Vagina (tissue), 2 donors: ENCODE measurements around the gene ABCB7. TPM values are rescaled to one million over a fixed set of nuclear protein-coding genes. Genes with fewer than 3 reads are reported as not detected.
"Not testable (repeated sequence)": the region's sequence is repeated elsewhere in the genome, so short reads cannot be mapped to it uniquely, and the experiment has no call there.

Experiments used
- DNase-seq, 2 donors: peaks; one replicate each; pipeline ENCODE4 v3.0.0-alpha.2; 2017; ENCODE audit errors: extremely low spot score in 2 of 2
- H3K27ac ChIP-seq: fragments of 200-600 bp; sonication (generic); one replicate; pipeline ENCODE4 v1.5.1; 2019
- H3K27me3 ChIP-seq: fragments of 200-600 bp; sonication (generic); one replicate; pipeline ENCODE4 v1.5.1; 2019
- H3K36me3 ChIP-seq, 2 donors: fragments of 200-600 bp; sonication (generic); one replicate each; pipeline ENCODE4 v1.5.1; 2017 to 2019
- H3K4me1 ChIP-seq: fragments of 200-600 bp; sonication (generic); one replicate; pipeline ENCODE4 v1.5.1; 2019
- H3K4me3 ChIP-seq, 2 donors: fragments of 200-600 bp; sonication (generic); 1 replicate in 1 of 2; 2 replicates in 1 of 2; pipeline ENCODE4 v1.5.1; 2016 to 2019
- H3K9me3 ChIP-seq: fragments of 200-600 bp; sonication (generic); one replicate; pipeline ENCODE4 v1.5.1; 2019
- POLR2A ChIP-seq, 2 donors: fragments of 450-650 bp; IDR thresholded peaks; one replicate each; pipeline ENCODE4 v1.6.1; 2017; ENCODE audit warnings: antibody characterized with exemption in 2 of 2, mild to moderate bottlenecking in 2 of 2, moderate library complexity in 2 of 2
- POLR2AphosphoS5 ChIP-seq, 2 donors: sonication (generic); formaldehyde crosslinking; IDR thresholded peaks; one replicate each; pipeline ENCODE4 v1.9.0; 2017; ENCODE audit warnings: antibody characterized with exemption in 2 of 2, mild to moderate bottlenecking in 2 of 2, low read depth in 1 of 2; ENCODE audit not compliant: insufficient read depth in 1 of 2
- intact Hi-C: fragments of 100-400 bp; cut with DNase I; formaldehyde crosslinking; loops from one replicate; pipeline ENCODE4 v1.15.1; 2023
- total RNA-seq: library from RNA; depleted of rRNA; stranded (reverse); fragments of >200 nt; gene quantifications from one replicate; pipeline ENCODE4 v1.2.3, GENCODE V29; 2016
- TF ChIP-seq, protein P1 (sequence below), 3 experiments: fragments of 450-650 bp in 2 of 3; fragments of 200-600 bp in 1 of 3; sonication (generic) in 1 of 3; IDR thresholded peaks; one replicate each; pipeline ENCODE4 v1.5.1; 2017 to 2019; ENCODE audit warnings: antibody characterized with exemption in 3 of 3, mild to moderate bottlenecking in 2 of 3, moderate library complexity in 2 of 3

Gene ABCB7
- 77.3 TPM for total RNA-seq

DNA sequence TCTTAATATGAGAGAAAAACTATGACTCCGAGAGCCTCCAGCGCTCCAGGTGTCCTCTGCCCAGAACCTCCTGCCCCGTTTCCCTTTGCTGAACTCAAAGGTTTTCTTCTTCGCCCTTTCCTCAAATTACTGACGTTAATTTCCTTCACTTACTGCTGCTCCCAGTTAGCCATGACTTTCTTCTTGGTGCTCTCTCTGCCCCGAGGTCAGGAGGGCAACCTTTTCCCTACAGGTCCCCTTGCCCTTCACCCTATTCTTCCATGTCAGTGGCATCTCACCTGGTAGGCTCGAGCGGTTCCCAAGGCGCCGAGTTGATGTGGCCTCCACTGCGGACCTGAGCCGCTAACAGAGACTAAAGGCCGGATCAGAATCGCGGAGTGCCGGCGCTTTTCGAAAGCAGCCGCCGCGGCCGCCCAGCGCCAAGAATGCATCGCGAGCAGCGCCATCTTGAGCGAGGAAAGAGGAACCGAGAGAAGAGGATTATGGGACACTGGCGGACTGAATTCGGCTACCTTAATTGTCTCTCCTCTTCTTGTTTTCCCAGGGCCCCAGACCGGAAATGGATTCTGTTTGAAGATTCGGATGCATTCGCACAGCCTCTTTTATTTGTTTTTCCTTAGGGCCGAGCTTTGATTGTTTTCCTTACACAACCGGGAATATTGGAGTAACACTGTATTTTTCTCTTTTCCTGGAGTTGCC is at the start of gene ABCB7:
ABCB7 (minus strand) TSS at position 457 of the 699 bp plus-strand sequence; CDS start at position 446, 11 bp downstream.
- no peak for DNase-seq
- Histone ChIP-seq H3K9me3 (no peaks in the 10 kb centered on the region), H3K27me3 (no peaks in the 10 kb centered on the region), H3K27ac (peak within 1 kb of the TSS; percentile 69), H3K36me3 (no peaks in the 10 kb centered on the region), H3K4me1 (peaks cover 13% of the 10 kb centered on the region), H3K4me3 (peak within 1 kb of the TSS; percentile 51 to 61)
- TF ChIP-seq POLR2A (IDR thresholded peaks at IDR 0.05) = no peak
- peak; percentile 72 to 73 for TF ChIP-seq POLR2AphosphoS5 (IDR thresholded peaks at IDR 0.05; ENCODE audit: insufficient read depth in 1 of 2, low read depth in 1 of 2)
- intact Hi-C loops = no loop called here

DNA sequence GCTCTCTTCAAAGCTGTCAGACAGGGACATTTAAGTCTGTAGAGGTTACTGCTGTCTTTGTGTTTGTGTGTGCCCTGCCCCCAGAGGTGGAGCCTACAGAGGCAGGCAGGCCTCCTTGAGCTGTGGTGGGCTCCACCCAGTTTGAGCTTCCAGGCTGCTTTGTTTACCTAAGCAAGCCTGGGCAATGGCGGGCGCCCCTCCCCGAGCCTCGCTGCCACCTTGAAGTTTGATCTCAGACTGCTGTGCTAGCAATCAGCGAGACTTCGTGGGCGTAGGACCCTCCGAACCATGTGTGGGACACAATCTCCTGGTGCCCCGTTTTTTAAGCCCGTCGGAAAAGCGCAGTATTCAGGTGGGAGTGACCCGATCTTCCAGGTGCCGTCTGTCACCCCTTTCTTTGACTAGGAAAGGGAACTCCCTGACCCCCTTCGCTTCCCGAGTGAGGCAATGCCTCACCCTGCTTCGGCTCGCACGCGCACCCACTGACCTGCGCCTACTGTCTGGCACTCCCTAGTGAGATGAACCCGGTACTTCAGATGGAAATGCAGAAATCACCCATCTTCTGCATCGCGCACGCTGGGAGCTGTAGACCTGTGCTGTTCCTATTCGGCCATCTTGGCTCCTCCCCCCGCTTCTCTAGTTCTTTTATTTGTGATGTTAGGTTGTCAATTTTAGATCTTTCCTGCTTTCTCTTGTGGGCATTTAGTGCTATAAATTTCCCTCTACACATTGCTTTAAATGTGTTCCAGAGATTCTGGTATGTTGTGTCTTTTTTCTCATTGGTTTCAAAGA is 32.5 kb upstream of the ABCB7 start:
- not testable (repeated sequence) for DNase-seq, H3K4me3 ChIP-seq

DNA sequence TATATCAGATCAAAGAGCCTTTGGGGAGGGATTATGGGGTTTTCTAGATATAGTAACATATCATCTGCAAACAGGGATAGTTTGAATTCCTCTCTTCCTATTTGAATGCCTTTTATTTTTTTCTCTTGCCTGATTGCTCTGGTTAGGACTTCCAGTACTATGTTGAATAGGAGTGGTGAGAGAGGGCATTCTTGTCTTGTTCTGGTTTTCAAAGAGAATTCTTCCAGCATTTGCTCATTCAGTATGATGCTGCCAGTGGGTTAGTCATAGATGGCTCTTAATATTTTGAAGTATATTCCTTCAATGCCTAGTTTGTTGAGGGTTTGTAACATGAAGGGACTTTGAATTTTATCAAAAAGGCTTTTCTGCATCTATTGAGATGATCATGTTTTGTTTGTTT is 25.6 kb upstream of the ABCB7 start:
- TF ChIP-seq POLR2A (IDR thresholded peaks at IDR 0.05) (no peak), POLR2AphosphoS5 (IDR thresholded peaks at IDR 0.05; ENCODE audit: insufficient read depth in 1 of 2, low read depth in 1 of 2) (no peak)
- TF ChIP-seq, protein P1, sequence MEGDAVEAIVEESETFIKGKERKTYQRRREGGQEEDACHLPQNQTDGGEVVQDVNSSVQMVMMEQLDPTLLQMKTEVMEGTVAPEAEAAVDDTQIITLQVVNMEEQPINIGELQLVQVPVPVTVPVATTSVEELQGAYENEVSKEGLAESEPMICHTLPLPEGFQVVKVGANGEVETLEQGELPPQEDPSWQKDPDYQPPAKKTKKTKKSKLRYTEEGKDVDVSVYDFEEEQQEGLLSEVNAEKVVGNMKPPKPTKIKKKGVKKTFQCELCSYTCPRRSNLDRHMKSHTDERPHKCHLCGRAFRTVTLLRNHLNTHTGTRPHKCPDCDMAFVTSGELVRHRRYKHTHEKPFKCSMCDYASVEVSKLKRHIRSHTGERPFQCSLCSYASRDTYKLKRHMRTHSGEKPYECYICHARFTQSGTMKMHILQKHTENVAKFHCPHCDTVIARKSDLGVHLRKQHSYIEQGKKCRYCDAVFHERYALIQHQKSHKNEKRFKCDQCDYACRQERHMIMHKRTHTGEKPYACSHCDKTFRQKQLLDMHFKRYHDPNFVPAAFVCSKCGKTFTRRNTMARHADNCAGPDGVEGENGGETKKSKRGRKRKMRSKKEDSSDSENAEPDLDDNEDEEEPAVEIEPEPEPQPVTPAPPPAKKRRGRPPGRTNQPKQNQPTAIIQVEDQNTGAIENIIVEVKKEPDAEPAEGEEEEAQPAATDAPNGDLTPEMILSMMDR (IDR thresholded peaks at IDR 0.05) = no peak

More for the DNA sequence above, 32.5 kb upstream of the ABCB7 start:
- H3K27me3 ChIP-seq, H3K36me3 ChIP-seq, H3K4me1 ChIP-seq, intact Hi-C loops, H3K27ac ChIP-seq, H3K9me3 ChIP-seq: not testable (repeated sequence)

DNA sequence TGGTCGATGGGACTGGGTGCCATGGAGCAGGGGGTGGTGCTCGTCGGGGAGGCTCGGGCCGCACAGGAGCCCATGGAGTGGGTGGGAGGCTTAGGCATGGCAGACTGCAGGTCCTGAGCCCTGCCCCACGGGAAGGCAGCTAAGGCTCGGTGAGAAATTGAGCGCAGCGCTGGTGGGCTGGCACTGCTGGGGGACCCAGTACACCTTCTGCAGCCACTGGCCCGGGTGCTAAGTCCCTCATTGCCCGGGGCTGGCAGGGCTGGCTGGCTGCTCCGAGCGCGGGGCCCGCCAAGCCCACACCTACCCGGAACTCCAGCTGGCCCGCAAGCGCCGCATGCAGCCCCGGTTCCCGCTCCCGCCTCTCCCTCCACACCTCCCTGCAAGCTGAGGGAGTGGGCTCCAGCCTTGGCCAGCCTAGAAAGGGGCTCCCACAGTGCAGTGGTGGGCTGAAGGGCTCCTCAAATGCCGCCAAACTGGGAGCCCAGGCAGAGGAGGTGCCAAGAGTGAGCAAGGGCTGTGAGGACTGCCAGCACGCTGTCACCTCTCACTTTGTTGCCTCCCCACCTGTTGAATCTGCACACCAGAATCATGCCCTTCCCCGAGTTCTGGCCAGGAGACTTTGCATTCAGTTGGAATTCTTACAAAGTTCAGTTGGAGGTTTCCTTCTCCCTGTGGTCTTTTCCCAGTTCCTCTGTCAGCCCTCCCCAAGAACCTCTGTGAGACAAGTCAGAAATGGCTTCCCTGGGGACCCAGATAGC is 23.6 kb upstream of the ABCB7 start:
- DNase-seq, H3K27me3 ChIP-seq, H3K36me3 ChIP-seq, H3K9me3 ChIP-seq, H3K4me1 ChIP-seq, intact Hi-C loops, H3K27ac ChIP-seq, H3K4me3 ChIP-seq: not testable (repeated sequence)

More for the DNA sequence above, 25.6 kb upstream of the ABCB7 start:
- DNase-seq = no peak
- no peaks in the 10 kb centered on the region for H3K36me3 ChIP-seq
- H3K4me3 ChIP-seq = no peak overlapping the region
- no peaks in the 10 kb centered on the region for H3K4me1 ChIP-seq
- no peaks in the 10 kb centered on the region for H3K9me3 ChIP-seq
- no peaks in the 10 kb centered on the region for H3K27me3 ChIP-seq
- intact Hi-C loops = no loop called here
- H3K27ac ChIP-seq = no peak overlapping the region

DNA sequence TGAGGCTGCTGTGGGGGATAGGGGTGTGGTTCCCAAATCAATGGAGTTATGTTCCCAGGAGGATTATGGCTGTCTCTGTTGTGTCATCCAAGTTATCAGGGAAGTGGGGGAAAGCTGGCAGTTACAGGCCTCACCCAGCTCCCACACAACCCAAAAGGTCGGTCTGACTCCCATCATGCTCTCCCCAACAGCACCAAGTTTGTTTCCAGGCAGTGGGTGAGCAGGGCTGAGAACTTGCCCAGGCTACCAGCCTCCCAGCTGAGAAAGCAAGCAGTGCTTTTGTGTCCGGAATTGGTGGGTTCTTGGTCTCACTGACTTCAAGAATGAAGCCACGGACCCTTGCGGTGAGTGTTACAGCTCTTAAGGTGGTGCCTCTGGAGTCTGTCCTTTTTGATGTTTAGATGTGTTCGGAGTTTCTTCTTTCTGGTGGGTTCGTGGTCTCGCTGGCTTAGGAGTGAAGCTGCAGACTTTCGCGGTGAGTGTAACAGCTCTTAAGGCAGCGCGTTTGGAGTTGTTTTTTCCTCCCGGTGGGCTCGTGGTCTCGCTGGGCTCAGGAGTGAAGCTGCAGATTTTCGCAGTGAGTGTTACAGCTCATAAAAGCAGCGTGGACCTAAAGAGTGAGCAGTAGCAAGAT is 16.3 kb upstream of the ABCB7 start:
- DNase-seq, H3K36me3 ChIP-seq, H3K9me3 ChIP-seq, H3K27me3 ChIP-seq, H3K27ac ChIP-seq, H3K4me1 ChIP-seq, H3K4me3 ChIP-seq, intact Hi-C loops: not testable (repeated sequence)

DNA sequence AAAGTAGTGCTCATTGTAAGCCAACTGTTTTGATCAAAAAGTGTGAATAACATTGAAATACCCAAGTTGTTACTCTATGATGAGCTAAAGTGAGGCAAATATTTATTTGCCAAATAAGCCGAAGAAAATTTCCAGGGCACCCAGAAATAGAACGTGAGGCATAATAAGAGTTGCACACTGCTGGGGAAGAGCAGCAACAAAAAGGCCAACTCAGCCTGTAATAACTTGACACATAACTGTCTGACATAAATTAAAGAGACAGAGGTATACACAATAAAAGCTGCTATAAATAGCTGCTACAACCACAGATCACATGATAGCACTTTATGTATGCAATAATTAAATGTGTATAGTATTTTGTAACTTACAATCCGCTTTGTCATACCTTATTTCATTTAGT is 2.0 kb upstream of the ABCB7 start:
- no peak for TF ChIP-seq POLR2AphosphoS5 (IDR thresholded peaks at IDR 0.05; ENCODE audit: insufficient read depth in 1 of 2, low read depth in 1 of 2)
- TF ChIP-seq, protein P1 (IDR thresholded peaks at IDR 0.05) = no peak
- TF ChIP-seq POLR2A (IDR thresholded peaks at IDR 0.05) = no peak
- intact Hi-C loops = no loop called here
- DNase-seq = no peak
- H3K4me3 ChIP-seq = no peak overlapping the region
- no peak overlapping the region for H3K27ac ChIP-seq
- no peaks in the 10 kb centered on the region for H3K27me3 ChIP-seq
- no peaks in the 10 kb centered on the region for H3K9me3 ChIP-seq
- peaks cover 13% of the 10 kb centered on the region for H3K4me1 ChIP-seq
- no peaks in the 10 kb centered on the region for H3K36me3 ChIP-seq
